Cardiac septum (tissue), 1 donor: ENCODE measurements around the gene CDC42BPB. TPM values are rescaled to one million over a fixed set of nuclear protein-coding genes. Genes with fewer than 3 reads are reported as not detected.

Source experiments
- DNase-seq: peaks from one replicate; pipeline ENCODE4 v3.0.0-alpha.2; 2020; ENCODE audit warnings: low spot score
- intact Hi-C: fragments of 100-400 bp; cut with DNase I; formaldehyde crosslinking; loops from one replicate; pipeline ENCODE4 v1.14.0; 2022
- total RNA-seq: library from RNA; stranded (reverse); fragmentation: NEBNext Ultra II Directional; extraction: Animal tissue kit (Norgen Biotek cat#: 25700); gene quantifications from one replicate; pipeline ENCODE4 v1.2.1, GENCODE V29; 2021
- donor health status: DM: no; HTN: no; CAD: no.

The CDC42BPB gene
- total RNA-seq, 1 donor from 2014 or later: 81.8 TPM

- intact Hi-C loops: no loop called here
- no peak for DNase-seq
These were observed 131.2 kb downstream of the CDC42BPB start for GRCh38 chr14:102926104-102926503.

GRCh38 chr14:102925646-102926045, 131.7 kb downstream of the CDC42BPB start:
- DNase-seq: no peak
- intact Hi-C loops: no loop called here

GRCh38 chr14:102924632-102925588, 132.4 kb downstream of the CDC42BPB start:
- intact Hi-C loops: no loop called here
- DNase-seq: no peak

- no peak for DNase-seq
- intact Hi-C loops: no loop called here
These were observed 133.3 kb downstream of the CDC42BPB start for GRCh38 chr14:102923925-102924486.

- intact Hi-C loops: no loop called here
These were observed 134.0 kb downstream of the CDC42BPB start for GRCh38 chr14:102923201-102923924.

DNA sequence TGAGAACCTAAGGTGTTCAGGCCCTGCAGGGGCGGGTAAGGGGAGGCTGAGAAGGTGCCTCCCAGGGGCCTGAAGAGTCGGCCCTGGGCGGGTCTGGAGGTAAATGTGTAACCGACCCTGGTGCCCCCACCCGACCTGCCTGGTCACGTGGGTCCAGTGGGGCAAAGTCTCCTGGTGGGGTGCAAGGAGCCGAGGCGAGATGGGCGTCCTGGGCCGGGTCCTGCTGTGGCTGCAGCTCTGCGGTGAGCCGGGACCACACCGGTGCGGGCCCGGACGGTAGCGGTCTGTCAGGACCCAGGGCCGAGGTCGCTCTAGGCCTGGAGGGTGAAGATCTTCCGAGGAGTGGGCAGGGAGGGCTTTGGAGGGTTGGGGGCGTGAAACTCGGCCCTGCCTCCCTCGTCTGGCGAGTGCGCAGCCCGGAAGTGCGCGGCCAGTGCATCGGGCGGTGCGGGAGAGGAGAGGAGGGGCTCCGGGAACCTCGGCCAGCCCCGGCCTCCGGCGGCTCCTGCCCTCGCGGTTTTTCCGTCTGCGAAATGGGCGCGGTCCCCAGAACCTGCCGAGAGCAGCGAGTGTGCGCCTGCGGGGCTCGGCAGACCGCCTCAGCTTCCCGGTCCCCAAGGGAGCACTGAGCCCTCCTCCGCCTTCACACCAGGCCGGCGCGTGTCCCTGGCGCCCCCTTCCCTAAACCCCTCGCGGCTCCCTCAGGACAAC, 134.7 kb downstream of the CDC42BPB start, which contains the start of gene AMN:
TSS of gene AMN (plus strand) at position 174 of the 711 bp plus-strand sequence. CDS start at position 200, 26 bp downstream.
- DNase-seq: no peak
- intact Hi-C loops: no loop called here

More at GRCh38 chr14:102923201-102923924, 134.0 kb downstream of the CDC42BPB start:
- no peak for DNase-seq

- intact Hi-C loops: no loop called here
- DNase-seq: no peak
These were observed 136.4 kb downstream of the CDC42BPB start for GRCh38 chr14:102920998-102921304.

DNA sequence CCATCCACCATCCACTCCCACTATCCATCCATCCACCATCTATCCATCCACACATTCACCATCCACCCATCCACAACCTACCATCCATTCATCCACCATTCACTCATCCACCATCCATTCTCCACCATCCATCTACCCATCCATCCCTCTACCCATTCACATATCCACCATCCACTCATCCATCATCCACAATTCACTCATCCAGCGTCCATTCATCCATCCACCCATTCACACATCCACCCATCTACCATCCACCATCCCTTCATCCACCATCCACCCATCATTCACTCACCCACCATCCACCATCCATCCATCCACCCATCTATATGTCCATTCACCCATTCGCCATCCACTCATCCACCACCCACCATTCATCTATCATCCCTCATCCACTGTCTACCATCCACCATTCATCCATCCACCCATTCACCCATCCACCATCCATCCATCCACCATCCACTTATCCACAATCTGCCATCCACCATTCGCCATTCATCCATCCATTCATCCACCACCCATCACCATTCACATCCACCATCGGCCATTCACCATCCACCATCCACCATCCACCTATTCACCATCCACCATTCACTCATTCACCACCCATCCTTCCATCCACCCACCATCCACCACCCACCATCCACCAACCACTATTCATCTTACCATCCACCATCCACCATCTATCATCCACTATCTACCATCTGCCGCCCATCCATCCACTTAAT, 136.9 kb downstream of the CDC42BPB start:
- intact Hi-C loops: no loop called here
- DNase-seq: no peak

- intact Hi-C loops: loop anchor here (5.0 kb wide), 3 partner anchors 91 to 221 kb away; partner anchors contain the start of gene TRAF3
These were observed 138.9 kb downstream of the CDC42BPB start for GRCh38 chr14:102918438-102918837.

GRCh38 chr14:102917469-102918211, 139.7 kb downstream of the CDC42BPB start:
- intact Hi-C loops: loop anchor here (5.0 kb wide), 3 partner anchors 90 to 220 kb away; partner anchors contain the start of gene TRAF3
- DNase-seq: no peak

More at GRCh38 chr14:102918438-102918837, 138.9 kb downstream of the CDC42BPB start:
- DNase-seq: no peak

- intact Hi-C loops: loop anchor here (5.0 kb wide), 3 partner anchors 90 to 220 kb away; partner anchors contain the start of gene TRAF3
- DNase-seq: no peak
These were observed 140.3 kb downstream of the CDC42BPB start for GRCh38 chr14:102917056-102917385.

GRCh38 chr14:102916347-102917055, 140.8 kb downstream of the CDC42BPB start:
- intact Hi-C loops: loop anchor here (5.0 kb wide), 3 partner anchors 89 to 219 kb away; partner anchors contain the start of gene TRAF3

GRCh38 chr14:102915292-102916110, 141.8 kb downstream of the CDC42BPB start:
- no peak for DNase-seq
- intact Hi-C loops: loop anchor here (5.0 kb wide), 3 partner anchors 88 to 218 kb away; partner anchors contain the start of gene TRAF3

More at GRCh38 chr14:102916347-102917055, 140.8 kb downstream of the CDC42BPB start:
- no peak for DNase-seq

DNA sequence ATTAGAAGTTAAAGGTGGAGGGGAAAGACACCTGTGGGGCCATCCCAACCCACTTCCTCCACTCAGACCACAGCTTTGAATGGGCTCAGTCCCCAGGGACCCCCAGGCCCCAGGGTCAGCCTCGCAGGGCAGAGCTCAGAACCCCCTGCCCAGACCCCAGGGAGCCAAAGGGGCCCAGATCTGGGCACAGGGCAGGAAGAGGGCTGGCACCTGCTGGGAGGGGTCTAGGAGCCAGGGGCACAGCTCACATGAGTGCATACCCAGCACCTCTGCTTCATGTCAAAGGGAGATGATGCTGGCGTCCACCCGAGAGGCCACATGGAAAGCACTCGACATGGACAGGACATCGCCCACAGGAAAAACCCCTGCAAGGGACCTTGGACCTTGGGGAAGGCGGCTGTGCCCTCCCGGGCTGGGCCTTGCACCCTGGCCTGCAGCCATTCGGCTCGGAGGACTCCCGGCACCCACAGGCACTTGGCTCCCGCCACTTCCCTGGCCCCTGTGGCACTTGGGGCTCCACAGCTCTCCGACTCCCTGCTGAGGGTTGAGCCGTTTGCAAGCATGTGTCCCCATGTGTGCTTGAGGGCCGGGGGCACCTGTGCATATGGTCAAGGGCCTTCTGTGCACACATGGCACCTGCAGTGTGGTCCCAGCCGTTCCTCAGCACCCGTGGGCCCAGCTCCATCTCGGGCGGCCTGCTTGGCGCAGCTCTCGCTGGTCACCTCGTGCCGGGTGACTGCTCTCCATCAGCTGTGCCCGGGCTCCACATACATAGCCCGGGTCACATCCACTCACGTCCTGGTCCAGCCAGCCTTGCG, 142.7 kb downstream of the CDC42BPB start:
- DNase-seq: no peak
- intact Hi-C loops: loop anchor here (5.0 kb wide), 3 partner anchors 87 to 217 kb away; partner anchors contain the start of gene TRAF3

DNA sequence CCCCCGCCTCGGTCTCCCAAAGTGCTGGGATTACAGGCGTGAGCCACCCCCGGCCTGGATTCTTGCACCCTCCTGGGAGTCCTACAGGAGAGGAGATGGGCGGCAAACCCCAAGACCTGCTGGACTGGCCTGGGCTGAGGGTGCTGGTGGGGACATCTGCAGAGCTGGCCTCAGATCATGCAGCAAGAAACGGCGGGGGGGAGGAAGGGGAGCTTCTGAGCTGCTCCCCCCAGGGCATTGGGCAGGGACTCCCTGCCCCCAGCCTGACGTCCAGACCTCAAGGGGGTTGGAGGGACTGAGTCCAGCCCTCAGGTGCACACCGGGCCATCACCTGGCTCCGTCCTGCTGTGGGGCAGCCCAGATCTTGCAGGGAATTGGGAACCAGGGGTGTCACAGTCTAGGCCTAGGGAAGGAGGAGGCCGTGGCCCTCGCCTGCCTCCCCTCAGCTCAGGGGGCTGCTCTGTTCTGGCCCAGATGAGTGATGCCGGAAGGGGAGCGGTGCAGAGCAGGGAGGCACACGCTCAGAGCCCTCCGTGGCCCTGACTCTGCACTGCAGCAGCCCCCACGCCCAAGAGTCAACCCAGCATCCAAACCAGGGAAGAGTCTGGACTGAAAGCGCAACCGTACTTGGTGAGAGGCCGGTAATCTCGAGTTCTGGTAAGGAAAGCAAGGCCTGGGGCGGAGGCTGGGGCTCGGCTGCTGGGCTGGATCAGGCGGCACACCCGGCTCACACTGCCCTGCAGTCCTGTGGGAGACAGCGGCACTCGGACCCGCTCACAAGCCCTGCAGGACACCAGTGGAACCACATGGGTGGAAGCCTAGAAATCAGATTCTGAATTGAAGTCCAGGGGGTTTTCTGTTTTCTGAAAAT, 143.8 kb downstream of the CDC42BPB start:
- intact Hi-C loops: no loop called here
- no peak for DNase-seq
